Tibial nerve (tissue), 4 donors: ENCODE measurements around the gene PRPF38A.

Experiments used
- CTCF ChIP-seq, 5 experiments: fragments of 200-600 bp in 3 of 5; fragments of 450-650 bp in 2 of 5; sonication (generic) in 3 of 5; IDR thresholded peaks; one replicate each; pipeline ENCODE4 v1.5.1; 2016 to 2019; ENCODE audit warnings: antibody characterized with exemption in 5 of 5, mild to moderate bottlenecking in 3 of 5, moderate library complexity in 2 of 5
- EP300 ChIP-seq, 2 donors: sonication (generic); formaldehyde crosslinking; IDR thresholded peaks; one replicate each; pipeline ENCODE4 v1.6.1; 2017; ENCODE audit warnings: antibody characterized with exemption in 2 of 2, mild to moderate bottlenecking in 1 of 2
- POLR2A ChIP-seq, 2 donors: fragments of 450-650 bp; IDR thresholded peaks; one replicate each; pipeline ENCODE4 v1.6.1; 2017; ENCODE audit warnings: antibody characterized with exemption in 2 of 2, mild to moderate bottlenecking in 2 of 2, moderate library complexity in 2 of 2

DNA sequence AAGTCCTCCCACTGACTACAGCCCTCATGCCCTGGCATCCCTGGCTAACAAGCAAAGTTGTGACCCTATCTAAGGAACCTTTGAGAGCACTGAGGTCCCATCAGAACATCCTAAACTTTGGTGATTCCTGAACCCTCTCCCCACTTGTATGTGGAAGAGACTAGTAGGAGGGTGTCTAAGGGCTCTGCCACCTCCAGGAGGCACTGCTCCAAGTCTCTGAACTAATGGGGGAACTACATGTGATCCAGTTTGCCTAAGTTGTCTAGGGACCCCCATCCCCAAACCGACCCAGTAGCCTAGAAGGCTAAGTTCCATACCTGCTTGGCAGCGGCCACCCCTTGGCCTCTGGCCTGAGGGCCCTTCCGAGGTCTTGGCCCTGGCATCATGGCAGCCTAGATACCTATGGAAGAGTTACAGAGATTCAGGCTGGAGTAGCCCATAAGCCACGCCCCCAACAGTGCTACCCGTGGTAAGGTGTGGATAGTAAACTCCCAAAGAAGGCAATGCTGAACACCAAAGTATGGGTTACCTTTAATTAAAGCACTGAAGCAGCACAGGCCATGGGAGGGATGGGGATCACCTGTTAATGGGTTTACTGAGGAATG lies 40.1 kb upstream of the PRPF38A start:
- TF ChIP-seq CTCF (IDR thresholded peaks at IDR 0.05) (no peak), POLR2A (IDR thresholded peaks at IDR 0.05) (no peak), EP300 (IDR thresholded peaks at IDR 0.05) (no peak)
